Stimulated activated effector memory CD8-positive, alpha-beta T cell treated with anti-CD3 and anti-CD28 coated beads, Interleukin-12 subunit alpha, Interleukin-12 subunit beta, amount 100 ng/mL, for 72 hours (primary cell): ENCODE measurements around the gene ZNF385D.

Source experiments
- ATAC-seq: fragments of 150-1000 bp; cut with Tn5 transposase; 2 replicates; pipeline ENCODE4 v1.10.0; 2021
- DNase-seq, 2 donors: peaks; one replicate each; pipeline ENCODE4 v3.0.0; 2021 to 2022; ENCODE audit warnings: low spot score in 2 of 2
- H3K27ac Mint-ChIP-seq: one replicate; pipeline ENCODE4 v1.8.0; 2022; ENCODE audit warnings: mild to moderate bottlenecking, mixed read lengths
- H3K36me3 Mint-ChIP-seq: one replicate; pipeline ENCODE4 v1.8.0; 2022; ENCODE audit warnings: mild to moderate bottlenecking, mixed read lengths
- H3K4me1 Mint-ChIP-seq: one replicate; pipeline ENCODE4 v1.8.0; 2022; ENCODE audit warnings: mixed read lengths
- H3K4me3 Mint-ChIP-seq: one replicate; pipeline ENCODE4 v1.8.0; 2022; ENCODE audit warnings: mild to moderate bottlenecking, mixed read lengths
- H3K9me3 Mint-ChIP-seq: one replicate; pipeline ENCODE4 v1.8.0; 2022; ENCODE audit warnings: mixed read lengths

The ZNF385D gene, protein sequence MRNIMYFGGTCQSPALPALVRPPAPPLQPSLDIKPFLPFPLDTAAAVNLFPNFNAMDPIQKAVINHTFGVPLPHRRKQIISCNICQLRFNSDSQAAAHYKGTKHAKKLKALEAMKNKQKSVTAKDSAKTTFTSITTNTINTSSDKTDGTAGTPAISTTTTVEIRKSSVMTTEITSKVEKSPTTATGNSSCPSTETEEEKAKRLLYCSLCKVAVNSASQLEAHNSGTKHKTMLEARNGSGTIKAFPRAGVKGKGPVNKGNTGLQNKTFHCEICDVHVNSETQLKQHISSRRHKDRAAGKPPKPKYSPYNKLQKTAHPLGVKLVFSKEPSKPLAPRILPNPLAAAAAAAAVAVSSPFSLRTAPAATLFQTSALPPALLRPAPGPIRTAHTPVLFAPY

DNA sequence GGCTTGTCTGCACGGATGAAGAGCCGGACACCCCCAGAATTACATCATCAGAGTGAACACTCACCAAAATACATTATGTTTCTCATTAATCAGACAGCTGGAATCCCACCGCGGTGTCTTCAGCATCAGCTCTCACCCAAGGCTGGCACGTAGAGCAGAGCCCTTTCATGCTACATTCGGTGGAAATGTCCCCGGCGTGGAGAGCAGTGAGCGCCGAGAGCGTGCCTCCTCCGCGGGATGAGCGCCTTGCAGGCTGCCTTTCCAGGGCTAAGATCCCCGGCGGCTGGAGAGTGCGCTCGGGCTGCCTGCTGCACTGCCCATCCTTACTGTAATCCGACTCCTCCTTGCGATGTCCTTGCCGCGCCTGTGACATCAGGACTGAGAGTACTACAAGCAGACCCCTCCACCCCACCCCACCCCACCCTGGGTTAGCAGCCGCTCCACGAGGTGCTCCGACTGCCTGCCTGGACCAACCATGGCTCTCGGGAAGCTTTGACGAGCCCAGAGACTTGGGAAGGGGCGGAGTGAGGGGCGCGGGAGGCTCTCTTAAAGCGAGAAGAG, at the start of gene ZNF385D:
Gene ZNF385D, minus strand, starts transcription at position 380 of the 561 bp plus-strand sequence. Its CDS starts 294 bp downstream, at position 86.
- Mint-ChIP-seq H3K36me3 (no peaks in the 10 kb centered on the region), H3K9me3 (peaks cover 6% of the 10 kb centered on the region), H3K4me3 (no peak within 1 kb of the TSS), H3K27ac (no peak within 1 kb of the TSS), H3K4me1 (no peaks in the 10 kb centered on the region)
- DNase-seq (no peak), ATAC-seq (no peak)

DNA sequence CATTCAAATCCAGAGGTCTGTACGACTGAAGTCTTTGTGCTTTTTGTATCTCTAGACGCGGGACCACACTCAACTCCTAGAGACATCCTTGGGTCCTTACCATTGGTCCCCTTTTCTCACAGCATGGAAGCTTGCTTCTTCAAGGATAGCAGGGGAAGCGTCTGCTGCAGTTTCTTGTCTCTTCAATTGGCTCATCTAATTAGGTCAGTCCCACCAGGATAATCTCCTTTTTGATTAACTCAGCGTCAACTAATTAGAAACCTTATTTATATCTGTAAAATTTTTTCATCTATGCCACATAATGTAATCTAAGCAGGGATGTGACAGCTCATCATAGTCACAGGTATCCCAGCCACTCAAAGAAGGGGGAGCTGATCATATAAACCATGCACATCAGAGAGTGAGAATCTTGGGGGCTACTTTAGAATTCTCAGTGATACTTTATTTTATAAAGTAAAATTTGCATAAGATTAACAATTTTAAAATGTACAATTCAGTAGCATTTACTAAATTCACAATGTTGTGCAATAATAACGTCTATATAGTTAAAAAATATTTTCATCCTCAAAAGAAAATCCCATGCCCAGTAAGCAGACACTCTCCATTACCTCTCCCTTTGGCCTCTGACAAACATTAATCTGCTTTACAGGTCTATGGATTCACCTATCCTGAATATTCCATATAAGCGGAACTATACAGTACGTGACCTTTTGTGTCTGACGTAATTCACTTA, 47.5 kb upstream of the ZNF385D start:
- Mint-ChIP-seq H3K36me3 (no peaks in the 10 kb centered on the region), H3K4me3 (no peak overlapping the region), H3K27ac (no peak overlapping the region), H3K4me1 (no peaks in the 10 kb centered on the region), H3K9me3 (peaks cover 14% of the 10 kb centered on the region)
- ATAC-seq (no peak), DNase-seq (no peak)

DNA sequence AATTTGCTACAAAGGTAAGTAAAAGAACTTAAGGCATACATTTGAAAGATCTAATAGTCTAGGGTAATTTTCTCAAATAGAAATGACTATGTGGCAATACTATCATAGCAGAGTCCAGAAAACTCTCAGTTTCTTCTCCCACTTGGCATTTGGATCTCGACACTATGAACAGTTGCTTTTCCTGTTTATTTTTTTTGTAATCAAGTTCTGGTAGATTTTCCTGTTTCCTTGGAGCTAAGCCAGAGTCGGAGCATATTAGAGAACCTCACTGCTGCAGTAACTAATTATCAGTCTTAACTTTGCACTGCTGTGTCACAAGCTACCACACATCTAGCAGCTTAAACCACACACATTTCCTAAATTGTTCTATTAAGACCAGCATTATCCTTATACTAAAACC, 44.9 kb upstream of the ZNF385D start:
- ATAC-seq (no peak), DNase-seq (no peak)
- H3K4me3 Mint-ChIP-seq = no peak overlapping the region
- H3K36me3 Mint-ChIP-seq = no peaks in the 10 kb centered on the region
- H3K27ac Mint-ChIP-seq = no peak overlapping the region
- H3K4me1 Mint-ChIP-seq = no peaks in the 10 kb centered on the region
- H3K9me3 Mint-ChIP-seq = peaks cover 14% of the 10 kb centered on the region

DNA sequence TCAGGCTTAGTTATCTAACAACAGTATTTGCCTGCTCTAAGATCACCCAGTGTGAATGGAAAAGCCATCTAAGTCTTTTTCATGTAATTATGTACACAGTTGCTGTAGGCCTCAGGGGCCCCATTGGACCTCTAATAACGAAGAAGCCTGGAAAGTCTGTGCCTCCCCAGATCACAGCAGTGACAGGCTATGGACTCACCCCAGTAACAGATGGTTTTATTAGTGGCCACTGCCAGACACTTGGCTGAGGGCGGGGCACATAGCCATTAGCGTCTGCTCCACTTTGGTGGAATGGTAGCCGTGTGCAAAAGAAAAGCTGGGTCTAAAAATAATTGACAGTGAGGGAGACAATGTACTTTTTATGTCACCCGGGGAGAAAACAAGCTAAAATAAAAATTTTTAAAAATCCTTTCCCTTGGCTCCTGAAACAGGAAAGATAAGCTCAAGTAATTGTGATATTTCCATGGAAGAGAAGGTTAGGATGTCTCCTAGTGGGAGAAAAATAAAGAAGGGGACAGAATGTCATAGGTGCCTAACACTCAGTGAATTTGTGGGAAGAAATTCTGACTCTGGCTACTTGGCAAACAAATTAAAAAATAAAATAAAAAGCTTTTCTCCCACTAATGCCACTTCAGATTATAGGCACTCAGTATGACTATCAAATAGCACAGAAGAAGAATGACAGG, 44.3 kb upstream of the ZNF385D start:
- H3K4me3 Mint-ChIP-seq = no peak overlapping the region
- peaks cover 14% of the 10 kb centered on the region for H3K9me3 Mint-ChIP-seq
- no peaks in the 10 kb centered on the region for H3K36me3 Mint-ChIP-seq
- no peak overlapping the region for H3K27ac Mint-ChIP-seq
- no peaks in the 10 kb centered on the region for H3K4me1 Mint-ChIP-seq
- no peak for ATAC-seq
- no peak for DNase-seq

DNA sequence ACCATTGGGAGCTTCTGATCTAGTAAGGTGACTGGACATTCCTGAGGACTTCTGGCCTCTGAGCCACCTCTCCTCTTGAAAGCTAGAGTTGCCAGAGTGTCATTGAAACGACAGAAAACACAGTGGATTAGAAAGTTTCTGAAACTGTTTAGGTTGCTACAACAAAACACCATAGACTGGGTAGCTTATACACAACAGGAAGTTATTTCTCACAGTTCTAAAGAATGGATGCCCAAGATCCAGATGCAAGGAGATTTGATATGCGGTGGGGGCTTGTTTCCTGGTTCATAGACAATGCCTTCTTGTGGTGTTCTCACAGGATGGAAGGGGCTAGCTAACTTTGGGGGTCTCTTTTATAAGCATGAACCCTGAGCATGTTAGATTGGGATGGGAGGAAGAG, 43.3 kb upstream of the ZNF385D start:
- DNase-seq = no peak
- Mint-ChIP-seq H3K36me3 (no peaks in the 10 kb centered on the region), H3K4me3 (no peak overlapping the region)

DNA sequence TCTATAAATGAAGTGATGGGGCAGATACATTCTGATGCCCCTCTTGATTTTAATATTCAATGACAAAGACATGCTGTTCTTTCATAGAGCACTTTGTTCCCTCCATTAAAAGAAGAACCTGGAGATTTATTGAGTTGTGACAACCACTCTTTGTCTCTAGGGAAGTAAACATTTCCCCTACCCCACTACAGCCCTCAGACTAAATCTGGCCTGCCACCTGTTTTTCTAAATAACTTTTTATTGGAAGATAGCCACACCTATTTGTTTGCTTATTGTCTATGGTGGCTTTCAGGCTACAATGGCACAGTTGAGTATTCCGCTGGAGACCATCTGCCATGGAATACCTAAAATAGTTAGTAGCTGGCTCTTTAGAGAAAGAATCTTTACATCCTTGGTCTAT, 41.2 kb upstream of the ZNF385D start:
- DNase-seq (no peak), ATAC-seq (no peak)
- no peak overlapping the region for H3K4me3 Mint-ChIP-seq
- H3K9me3 Mint-ChIP-seq = peaks cover 19% of the 10 kb centered on the region
- H3K4me1 Mint-ChIP-seq = no peaks in the 10 kb centered on the region
- H3K27ac Mint-ChIP-seq = no peak overlapping the region
- H3K36me3 Mint-ChIP-seq = no peaks in the 10 kb centered on the region

More for the DNA sequence above, 43.3 kb upstream of the ZNF385D start:
- Mint-ChIP-seq H3K27ac (no peak overlapping the region), H3K4me1 (no peaks in the 10 kb centered on the region), H3K9me3 (peaks cover 13% of the 10 kb centered on the region)
- no peak for ATAC-seq

DNA sequence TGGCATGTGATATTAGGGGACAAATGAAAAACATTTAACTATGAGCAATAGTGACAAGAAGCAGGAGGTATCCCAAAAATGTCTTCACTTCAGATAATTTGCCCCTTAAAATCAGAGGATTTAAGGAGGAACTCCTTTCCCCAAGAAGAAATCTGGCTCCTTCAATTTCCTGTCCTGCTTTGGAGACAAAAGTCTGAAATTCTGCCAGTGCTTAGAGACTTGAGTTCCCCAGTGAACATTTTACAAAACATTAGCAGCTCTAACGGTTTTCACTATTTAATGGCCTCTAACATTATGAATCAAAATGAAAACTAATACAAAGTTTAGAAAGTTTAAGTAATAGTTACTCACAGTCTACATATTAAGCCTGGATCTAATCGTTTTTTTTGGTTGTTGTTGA, 40.3 kb upstream of the ZNF385D start:
- no peak overlapping the region for H3K4me3 Mint-ChIP-seq
- no peak overlapping the region for H3K27ac Mint-ChIP-seq
- H3K4me1 Mint-ChIP-seq = no peaks in the 10 kb centered on the region
- H3K36me3 Mint-ChIP-seq = no peaks in the 10 kb centered on the region
- peaks cover 24% of the 10 kb centered on the region for H3K9me3 Mint-ChIP-seq
- DNase-seq (no peak), ATAC-seq (no peak)

DNA sequence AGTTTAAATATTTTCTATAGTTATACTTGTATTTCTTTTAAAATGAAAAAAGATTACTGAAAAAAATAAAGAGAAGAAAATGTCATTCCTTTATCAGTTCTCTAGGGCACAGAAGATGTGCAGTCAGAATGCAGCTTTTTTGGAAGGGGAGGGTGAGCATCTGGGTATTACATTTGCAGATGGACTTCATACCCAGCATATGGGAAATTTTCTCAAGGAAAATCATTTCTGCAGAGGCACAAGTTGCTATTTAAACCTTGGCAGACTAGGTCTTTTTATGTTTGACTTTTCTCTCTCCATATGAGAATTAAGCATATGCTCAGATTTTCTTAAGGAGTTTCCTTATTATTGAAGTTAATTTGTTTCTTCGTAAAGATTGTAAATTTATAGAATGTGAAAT, 39.5 kb upstream of the ZNF385D start:
- H3K27ac Mint-ChIP-seq = no peak overlapping the region
- no peaks in the 10 kb centered on the region for H3K36me3 Mint-ChIP-seq
- no peaks in the 10 kb centered on the region for H3K4me1 Mint-ChIP-seq
- H3K4me3 Mint-ChIP-seq = no peak overlapping the region
- H3K9me3 Mint-ChIP-seq = peaks cover 21% of the 10 kb centered on the region
- no peak for ATAC-seq
- no peak for DNase-seq

DNA sequence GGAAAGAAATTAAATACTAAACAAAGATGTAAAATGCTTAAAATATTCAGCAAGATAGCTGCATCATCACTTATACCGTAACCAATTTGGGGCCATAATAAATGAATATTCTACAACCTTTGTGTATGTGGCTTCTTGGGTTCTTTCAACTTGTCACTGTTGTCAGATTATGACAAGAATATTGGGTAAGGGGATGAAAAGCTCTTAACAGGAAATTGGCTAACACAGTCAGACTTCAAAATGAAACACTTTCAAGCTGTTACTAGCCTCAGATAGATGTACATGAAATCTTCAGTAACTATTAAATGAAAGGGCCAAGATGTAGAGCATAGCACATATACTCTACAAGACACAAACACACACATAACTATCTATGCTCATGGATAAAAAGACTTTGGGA, 38.7 kb upstream of the ZNF385D start:
- Mint-ChIP-seq H3K36me3 (no peaks in the 10 kb centered on the region), H3K4me1 (no peaks in the 10 kb centered on the region), H3K4me3 (no peak overlapping the region), H3K9me3 (peaks cover 17% of the 10 kb centered on the region), H3K27ac (no peak overlapping the region)
- DNase-seq (no peak), ATAC-seq (no peak)

DNA sequence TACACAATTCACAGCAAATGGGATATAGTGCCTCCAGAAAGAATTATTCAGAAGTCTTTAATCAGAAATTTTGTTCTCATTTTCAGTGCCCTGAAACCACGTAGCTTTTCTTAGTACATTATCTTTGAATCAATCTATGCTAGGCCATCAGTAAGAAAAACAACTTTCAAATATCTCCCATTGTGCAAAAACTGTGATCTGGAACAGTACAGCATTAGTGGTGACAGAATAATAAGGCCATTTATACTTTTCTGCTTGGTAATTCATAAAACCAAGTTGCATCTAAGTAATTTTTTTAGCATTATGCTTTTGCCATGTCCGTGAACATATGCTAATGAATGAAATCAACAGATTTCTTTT, 35.4 kb upstream of the ZNF385D start:
- Mint-ChIP-seq H3K4me3 (no peak overlapping the region), H3K4me1 (no peaks in the 10 kb centered on the region), H3K27ac (no peak overlapping the region), H3K9me3 (peaks cover 12% of the 10 kb centered on the region), H3K36me3 (no peaks in the 10 kb centered on the region)
- ATAC-seq = no peak
- no peak for DNase-seq

DNA sequence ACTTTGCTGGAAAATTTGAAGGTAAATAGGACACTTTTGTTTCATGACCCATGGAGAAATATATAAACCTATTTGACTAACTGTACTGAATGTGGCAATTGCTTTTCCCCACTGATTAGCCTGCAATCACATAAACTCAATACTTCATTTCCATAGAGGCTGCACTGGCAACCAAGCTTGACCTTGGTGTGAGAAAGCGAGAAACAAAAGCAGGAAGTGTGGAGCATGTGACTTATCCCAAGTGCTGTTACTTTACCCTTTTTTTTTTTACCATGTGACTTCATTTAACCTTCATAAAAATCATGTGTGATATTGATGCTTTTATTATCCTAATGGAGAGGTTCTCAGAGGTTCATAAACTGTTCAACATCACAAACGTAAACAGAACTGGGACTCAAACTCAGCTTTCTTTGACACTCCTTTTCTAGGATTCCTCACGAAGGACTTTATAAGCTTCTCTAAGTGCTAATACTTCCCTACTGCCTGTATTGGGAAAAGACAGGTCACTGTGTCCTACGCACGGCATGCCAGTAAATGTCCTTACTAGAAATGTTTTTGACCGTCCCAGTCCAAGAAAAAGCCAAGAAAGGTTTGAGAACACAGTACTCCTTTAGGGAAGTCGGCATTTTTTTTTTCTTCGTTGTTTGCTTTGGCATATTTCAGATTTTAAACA, 34.9 kb upstream of the ZNF385D start:
- peaks cover 12% of the 10 kb centered on the region for H3K9me3 Mint-ChIP-seq
- no peaks in the 10 kb centered on the region for H3K4me1 Mint-ChIP-seq
- H3K36me3 Mint-ChIP-seq = no peaks in the 10 kb centered on the region
- no peak for DNase-seq
- no peak overlapping the region for H3K4me3 Mint-ChIP-seq
- H3K27ac Mint-ChIP-seq = no peak overlapping the region
- ATAC-seq = no peak

DNA sequence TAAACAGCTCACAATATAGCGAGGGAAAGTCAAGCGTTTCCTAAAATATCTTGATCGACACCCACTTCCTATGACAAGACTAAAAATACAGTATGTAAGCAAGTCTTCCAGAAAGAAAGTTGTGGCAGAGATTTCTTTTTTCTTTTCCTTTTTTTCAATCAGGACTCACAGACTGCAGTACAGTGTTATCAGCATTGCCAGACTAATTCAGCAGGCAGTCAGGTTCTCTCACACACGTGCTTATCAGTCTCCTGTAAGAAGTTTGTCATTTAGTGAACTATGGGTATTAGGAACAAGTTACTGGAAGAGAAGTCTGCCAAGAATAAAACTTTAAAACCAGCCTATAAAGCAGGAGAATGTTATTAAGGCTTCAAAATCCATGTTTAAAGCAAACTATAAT, 32.8 kb upstream of the ZNF385D start:
- Mint-ChIP-seq H3K36me3 (no peaks in the 10 kb centered on the region), H3K9me3 (peaks cover 16% of the 10 kb centered on the region), H3K27ac (no peak overlapping the region), H3K4me1 (no peaks in the 10 kb centered on the region), H3K4me3 (no peak overlapping the region)
- ATAC-seq (no peak), DNase-seq (no peak)

DNA sequence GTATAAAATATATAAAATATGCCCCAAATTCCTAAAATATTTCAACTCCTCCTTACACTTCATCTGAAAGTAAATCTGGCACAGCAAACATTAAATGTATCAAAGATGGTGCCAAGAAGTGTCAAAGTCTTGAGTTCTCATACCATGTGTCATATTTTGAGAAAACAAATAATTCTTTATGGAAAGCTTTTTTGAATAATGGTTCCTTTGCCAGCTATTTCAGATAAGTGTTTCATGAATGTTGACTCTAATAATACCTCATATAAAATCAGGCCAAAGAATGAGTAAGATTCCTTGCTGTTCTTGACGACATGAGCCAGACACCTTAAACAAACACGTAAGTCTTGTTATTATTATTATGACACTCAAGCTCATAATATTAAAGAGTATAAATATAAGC, 30.3 kb upstream of the ZNF385D start:
- Mint-ChIP-seq H3K4me1 (no peaks in the 10 kb centered on the region), H3K9me3 (peaks cover 4% of the 10 kb centered on the region), H3K4me3 (no peak overlapping the region), H3K27ac (no peak overlapping the region), H3K36me3 (no peaks in the 10 kb centered on the region)
- DNase-seq (no peak), ATAC-seq (no peak)

DNA sequence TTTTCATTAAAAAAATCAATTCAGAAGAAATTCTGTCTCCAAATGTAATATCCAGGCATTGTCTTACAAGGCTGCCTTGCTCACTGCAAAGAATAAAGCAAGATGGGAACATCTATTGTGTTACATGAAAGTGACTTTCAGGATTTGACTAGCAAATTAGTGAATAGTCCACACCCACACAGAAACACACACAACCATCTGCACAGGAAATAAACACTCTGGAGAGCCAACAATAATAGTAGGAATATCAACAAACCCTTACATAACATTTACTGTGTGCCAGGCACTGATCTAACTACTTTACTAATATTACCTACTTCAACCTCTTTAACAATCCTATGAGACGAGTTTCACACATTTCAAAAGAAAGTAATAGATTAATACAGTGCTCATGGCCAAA, 28.9 kb upstream of the ZNF385D start:
- no peak overlapping the region for H3K27ac Mint-ChIP-seq
- no peaks in the 10 kb centered on the region for H3K36me3 Mint-ChIP-seq
- peaks cover 4% of the 10 kb centered on the region for H3K9me3 Mint-ChIP-seq
- no peak overlapping the region for H3K4me3 Mint-ChIP-seq
- ATAC-seq (no peak), DNase-seq (no peak)
- no peaks in the 10 kb centered on the region for H3K4me1 Mint-ChIP-seq

DNA sequence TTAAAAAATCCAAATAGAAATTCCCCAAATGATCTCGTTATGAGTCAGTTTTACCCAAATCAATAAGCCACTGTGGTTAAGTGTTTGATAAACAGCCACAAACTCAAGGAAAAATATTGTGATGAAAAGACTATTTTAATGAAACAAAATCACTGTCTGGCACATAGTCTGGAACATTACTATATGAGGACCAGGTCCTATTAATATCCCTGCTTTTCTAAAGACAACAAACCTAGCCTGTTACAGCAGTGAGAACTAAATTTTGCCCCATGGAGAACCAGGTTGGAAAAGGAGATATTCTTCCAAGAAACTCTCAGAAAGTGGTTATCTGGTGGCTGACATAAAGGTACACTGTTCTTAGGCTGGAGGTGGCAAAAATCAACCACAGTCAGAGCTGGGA, 27.7 kb upstream of the ZNF385D start:
- Mint-ChIP-seq H3K4me1 (no peaks in the 10 kb centered on the region), H3K36me3 (no peaks in the 10 kb centered on the region), H3K27ac (no peak overlapping the region), H3K9me3 (peaks cover 11% of the 10 kb centered on the region), H3K4me3 (no peak overlapping the region)
- DNase-seq (no peak), ATAC-seq (no peak)
